Measurements from ENCODE around the gene PPP4R1.

PPP4R1 gene

DNA sequence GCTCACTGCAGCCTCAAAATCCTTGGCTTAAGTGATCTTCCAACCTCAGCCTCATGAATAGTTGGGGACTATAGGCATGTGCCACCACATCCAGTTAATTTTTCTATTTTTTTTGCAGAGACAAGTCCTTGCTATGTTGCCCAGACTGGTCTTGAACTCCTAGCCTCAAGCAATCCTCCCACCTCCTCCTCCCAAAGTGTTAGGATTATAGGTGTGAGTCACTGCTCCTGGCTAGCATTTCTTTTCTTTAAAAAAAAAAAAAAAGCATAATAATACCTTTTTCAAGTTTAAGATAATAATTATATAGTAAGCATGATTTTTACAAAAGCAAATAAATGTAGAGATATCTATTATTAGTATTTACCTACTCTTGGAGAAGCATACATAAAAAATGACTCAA is 36.1 kb downstream of the PPP4R1 start:
- no peak overlapping the region for H3K4me3 ChIP-seq (ENCODE audit: low read depth, low read length)
- no peak for DNase-seq (ENCODE audit: low read depth)
- no peak for TF ChIP-seq CTCF (conservative IDR thresholded peaks at IDR 0.05; ENCODE audit: low read depth, low read length)

DNA sequence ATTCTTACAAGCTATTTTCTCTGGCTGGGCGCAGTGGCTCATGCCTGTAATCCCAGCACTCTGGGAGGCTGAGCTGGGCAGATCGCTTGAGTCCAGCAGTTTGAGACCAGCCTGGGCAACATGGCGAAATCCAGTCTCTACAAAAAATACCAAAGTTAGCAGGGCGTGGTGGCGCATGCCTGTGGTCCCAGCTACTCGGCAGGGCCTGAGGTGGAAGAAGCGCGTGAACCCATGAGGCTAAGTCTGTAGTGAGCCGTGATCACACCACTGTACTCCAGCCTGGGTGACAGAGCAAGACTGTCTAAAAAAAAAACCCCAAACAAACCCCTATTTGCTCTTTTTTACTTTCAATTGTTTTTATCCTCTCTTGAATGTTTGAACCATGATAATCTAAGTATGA is 37.0 kb downstream of the PPP4R1 start:
- TF ChIP-seq CTCF (conservative IDR thresholded peaks at IDR 0.05; ENCODE audit: low read depth, low read length), result no peak
- DNase-seq (ENCODE audit: low read depth), result peak; percentile 38
- H3K4me3 ChIP-seq (ENCODE audit: low read depth, low read length), result no peak overlapping the region

DNA sequence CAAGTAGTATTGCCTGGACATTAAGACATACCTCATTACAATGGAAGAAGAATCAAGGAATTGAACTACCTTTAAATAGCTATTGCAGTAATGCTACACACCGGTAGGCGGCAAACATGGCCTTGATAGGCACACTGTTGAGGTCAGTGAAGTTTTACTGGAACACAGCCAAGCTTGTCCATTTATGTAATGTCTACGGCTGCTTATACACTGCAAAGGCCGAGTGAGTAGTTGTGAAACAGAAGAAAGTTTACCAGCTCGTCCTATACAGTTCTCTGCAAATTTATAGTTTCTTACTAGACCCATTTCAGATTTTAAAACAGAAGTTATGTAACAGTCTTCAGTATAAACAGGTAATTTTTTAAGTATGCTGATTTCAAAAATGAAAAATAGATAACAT is 38.8 kb downstream of the PPP4R1 start:
- peak; percentile 99 for DNase-seq (ENCODE audit: low read depth)
- no peak overlapping the region for H3K4me3 ChIP-seq (ENCODE audit: low read depth, low read length)
- peak; percentile 90 for TF ChIP-seq CTCF (conservative IDR thresholded peaks at IDR 0.05; ENCODE audit: low read depth, low read length)

GRCh38 chr18:9574473-9575115 is 39.8 kb downstream of the PPP4R1 start:
- no peak for TF ChIP-seq CTCF (conservative IDR thresholded peaks at IDR 0.05; ENCODE audit: low read depth, low read length)
- H3K4me3 ChIP-seq (ENCODE audit: low read depth, low read length), result no peak overlapping the region
- DNase-seq (ENCODE audit: low read depth), result no peak

DNA sequence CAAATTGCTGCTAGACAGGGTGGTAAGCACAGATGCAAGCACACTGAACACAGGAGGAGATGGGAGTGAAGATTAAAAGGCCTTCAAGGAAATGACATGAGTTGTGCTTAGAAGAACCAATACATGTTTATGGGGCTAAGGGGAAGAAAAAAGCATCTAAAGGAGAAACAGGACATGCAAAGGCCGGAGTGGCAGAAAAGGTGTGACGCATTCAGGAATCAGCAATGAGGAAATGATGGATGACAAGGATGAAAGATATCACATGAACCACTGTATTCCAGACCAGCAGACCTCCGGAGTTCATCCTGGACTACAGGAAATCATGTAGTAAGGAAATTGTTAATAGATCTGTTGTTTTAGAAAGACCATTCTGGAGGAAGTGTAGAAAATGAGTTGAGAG is 42.8 kb downstream of the PPP4R1 start:
- no peak overlapping the region for H3K4me3 ChIP-seq (ENCODE audit: low read depth, low read length)
- TF ChIP-seq CTCF (conservative IDR thresholded peaks at IDR 0.05; ENCODE audit: low read depth, low read length), result no peak
- DNase-seq (ENCODE audit: low read depth), result no peak

GRCh38 chr18:9570255-9570654 is 44.1 kb downstream of the PPP4R1 start:
- no peak for TF ChIP-seq CTCF (conservative IDR thresholded peaks at IDR 0.05; ENCODE audit: low read depth, low read length)
- no peak for DNase-seq (ENCODE audit: low read depth)
- no peak overlapping the region for H3K4me3 ChIP-seq (ENCODE audit: low read depth, low read length)

DNA sequence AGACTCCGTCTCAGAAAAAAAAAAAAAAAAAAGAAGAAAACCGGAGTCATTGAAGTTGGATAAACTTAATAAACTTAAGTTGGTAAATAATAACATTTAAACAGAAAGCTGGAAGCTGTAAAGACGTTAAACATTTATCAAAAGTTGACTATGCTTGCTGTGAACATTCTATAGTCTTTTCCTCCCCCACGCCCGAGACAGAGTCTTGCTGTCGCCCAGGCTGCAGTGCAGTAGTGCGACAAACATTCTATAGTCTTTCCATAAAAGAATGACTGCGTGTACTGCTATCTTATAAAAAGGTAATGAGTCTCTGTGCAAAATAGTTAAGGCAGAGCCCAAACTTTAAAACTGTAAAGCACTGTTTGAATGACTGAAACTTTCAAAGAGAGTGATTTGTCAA is 45.2 kb downstream of the PPP4R1 start:
- no peak for TF ChIP-seq CTCF (conservative IDR thresholded peaks at IDR 0.05; ENCODE audit: low read depth, low read length)
- no peak for DNase-seq (ENCODE audit: low read depth)
- no peak overlapping the region for H3K4me3 ChIP-seq (ENCODE audit: low read depth, low read length)
